Dendritic cell treated with granulocyte-macrophage colony-stimulating factor and Interleukin-4, amounts not matched to agents 40 ng/mL and 50 ng/mL, for 4 days (primary cell): ENCODE measurements around the gene BAIAP2L1.
"Not testable (repeated sequence)": the region's sequence is repeated elsewhere in the genome, so short reads cannot be mapped to it uniquely, and the experiment has no call there.

ENCODE experiments used
- H3K27ac Mint-ChIP-seq: one replicate; pipeline ENCODE4 v1.8.0; 2022; ENCODE audit warnings: mild to moderate bottlenecking, mixed read lengths
- H3K27me3 Mint-ChIP-seq: one replicate; pipeline ENCODE4 v1.8.0; 2022; ENCODE audit warnings: mild to moderate bottlenecking, mixed read lengths
- H3K36me3 Mint-ChIP-seq: one replicate; pipeline ENCODE4 v1.8.0; 2022; ENCODE audit warnings: low read depth, mixed read lengths
- H3K4me1 Mint-ChIP-seq: one replicate; pipeline ENCODE4 v1.8.0; 2022; ENCODE audit warnings: low read depth, mixed read lengths
- H3K4me3 Mint-ChIP-seq: one replicate; pipeline ENCODE4 v1.8.0; 2022; ENCODE audit warnings: mild to moderate bottlenecking, moderate library complexity, mixed read lengths
- H3K9me3 Mint-ChIP-seq: one replicate; pipeline ENCODE4 v1.8.0; 2022; ENCODE audit warnings: mixed read lengths
- intact Hi-C: fragments of 100-400 bp; cut with micrococcal nuclease; formaldehyde crosslinking; loops from one replicate; pipeline ENCODE4 v1.15.0; 2022

BAIAP2L1 gene

GRCh38 chr7:98335411-98335977 is 65.4 kb downstream of the BAIAP2L1 start:
- Mint-ChIP-seq H3K27ac (no peak overlapping the region), H3K4me3 (no peak overlapping the region), H3K36me3 (no peaks in the 10 kb centered on the region), H3K27me3 (peaks cover 2% of the 10 kb centered on the region), H3K9me3 (peaks cover 12% of the 10 kb centered on the region), H3K4me1 (no peaks in the 10 kb centered on the region)
- intact Hi-C loops: no loop called here

- Mint-ChIP-seq H3K27ac (no peak overlapping the region), H3K4me1 (no peaks in the 10 kb centered on the region), H3K27me3 (peaks cover 2% of the 10 kb centered on the region), H3K4me3 (no peak overlapping the region), H3K9me3 (peaks cover 10% of the 10 kb centered on the region), H3K36me3 (no peaks in the 10 kb centered on the region)
- intact Hi-C loops: no loop called here
These were observed 66.8 kb downstream of the BAIAP2L1 start for GRCh38 chr7:98334081-98334480.

- H3K27ac Mint-ChIP-seq: no peak overlapping the region
- peaks cover 2% of the 10 kb centered on the region for H3K27me3 Mint-ChIP-seq
- intact Hi-C loops: no loop called here
- no peak overlapping the region for H3K4me3 Mint-ChIP-seq
- no peaks in the 10 kb centered on the region for H3K4me1 Mint-ChIP-seq
- no peaks in the 10 kb centered on the region for H3K36me3 Mint-ChIP-seq
- no peaks in the 10 kb centered on the region for H3K9me3 Mint-ChIP-seq
These were observed 69.9 kb downstream of the BAIAP2L1 start for GRCh38 chr7:98330926-98331529.

- Mint-ChIP-seq H3K4me1 (no peaks in the 10 kb centered on the region), H3K9me3 (no peaks in the 10 kb centered on the region), H3K36me3 (no peaks in the 10 kb centered on the region), H3K27ac (no peak overlapping the region), H3K4me3 (no peak overlapping the region), H3K27me3 (no peaks in the 10 kb centered on the region)
- intact Hi-C loops: no loop called here
These were observed 71.0 kb downstream of the BAIAP2L1 start for GRCh38 chr7:98329791-98330373.

GRCh38 chr7:98329100-98329790 is 71.6 kb downstream of the BAIAP2L1 start:
- Mint-ChIP-seq H3K4me1 (no peaks in the 10 kb centered on the region), H3K9me3 (no peaks in the 10 kb centered on the region), H3K4me3 (no peak overlapping the region), H3K27me3 (no peaks in the 10 kb centered on the region), H3K27ac (no peak overlapping the region), H3K36me3 (no peaks in the 10 kb centered on the region)
- intact Hi-C loops: no loop called here

GRCh38 chr7:98324782-98325181 is 76.1 kb downstream of the BAIAP2L1 start:
- H3K4me3 Mint-ChIP-seq: no peak overlapping the region
- H3K36me3 Mint-ChIP-seq: no peaks in the 10 kb centered on the region
- no peaks in the 10 kb centered on the region for H3K9me3 Mint-ChIP-seq
- H3K27me3 Mint-ChIP-seq: peaks cover 15% of the 10 kb centered on the region
- intact Hi-C loops: no loop called here
- no peak overlapping the region for H3K27ac Mint-ChIP-seq
- no peaks in the 10 kb centered on the region for H3K4me1 Mint-ChIP-seq

- Mint-ChIP-seq H3K27ac (no peak overlapping the region), H3K4me3 (no peak overlapping the region), H3K36me3 (no peaks in the 10 kb centered on the region), H3K9me3 (no peaks in the 10 kb centered on the region), H3K27me3 (peaks cover 15% of the 10 kb centered on the region), H3K4me1 (no peaks in the 10 kb centered on the region)
- intact Hi-C loops: no loop called here
These were observed 77.1 kb downstream of the BAIAP2L1 start for GRCh38 chr7:98323597-98324322.

GRCh38 chr7:98322331-98323270 is 78.3 kb downstream of the BAIAP2L1 start:
- Mint-ChIP-seq H3K27me3 (peaks cover 15% of the 10 kb centered on the region), H3K36me3 (no peaks in the 10 kb centered on the region), H3K4me1 (no peaks in the 10 kb centered on the region), H3K4me3 (no peak overlapping the region), H3K9me3 (no peaks in the 10 kb centered on the region), H3K27ac (no peak overlapping the region)
- intact Hi-C loops: no loop called here

- no peaks in the 10 kb centered on the region for H3K36me3 Mint-ChIP-seq
- H3K4me1 Mint-ChIP-seq: no peaks in the 10 kb centered on the region
- H3K27me3 Mint-ChIP-seq: peaks cover 15% of the 10 kb centered on the region
- no peak overlapping the region for H3K4me3 Mint-ChIP-seq
- no peaks in the 10 kb centered on the region for H3K9me3 Mint-ChIP-seq
- no peak overlapping the region for H3K27ac Mint-ChIP-seq
- intact Hi-C loops: no loop called here
These were observed 79.6 kb downstream of the BAIAP2L1 start for GRCh38 chr7:98321301-98321700.

GRCh38 chr7:98319176-98319575 is 81.7 kb downstream of the BAIAP2L1 start:
- no peak overlapping the region for H3K27ac Mint-ChIP-seq
- intact Hi-C loops: no loop called here

GRCh38 chr7:98317366-98318040 is 83.4 kb downstream of the BAIAP2L1 start:
- Mint-ChIP-seq H3K9me3 (no peaks in the 10 kb centered on the region), H3K4me1 (no peaks in the 10 kb centered on the region), H3K4me3 (no peak overlapping the region), H3K27me3 (peaks cover 4% of the 10 kb centered on the region), H3K36me3 (no peaks in the 10 kb centered on the region), H3K27ac (no peak overlapping the region)
- intact Hi-C loops: no loop called here

More at GRCh38 chr7:98319176-98319575, 81.7 kb downstream of the BAIAP2L1 start:
- Mint-ChIP-seq H3K9me3 (no peaks in the 10 kb centered on the region), H3K36me3 (no peaks in the 10 kb centered on the region), H3K4me1 (no peaks in the 10 kb centered on the region), H3K27me3 (peaks cover 15% of the 10 kb centered on the region), H3K4me3 (no peak overlapping the region)

- H3K4me1 Mint-ChIP-seq, intact Hi-C loops, H3K9me3 Mint-ChIP-seq: not testable (repeated sequence)
These were observed 84.8 kb downstream of the BAIAP2L1 start for GRCh38 chr7:98315994-98316527.

More at GRCh38 chr7:98315994-98316527, 84.8 kb downstream of the BAIAP2L1 start:
- H3K27me3 Mint-ChIP-seq, H3K36me3 Mint-ChIP-seq, H3K27ac Mint-ChIP-seq, H3K4me3 Mint-ChIP-seq: not testable (repeated sequence)
